Kidney glomerular epithelial cell (primary cell): ENCODE measurements around the gene PLPP4.

Experiments used
- DNase-seq: peaks from one replicate; lab custom pipeline; 2025; lab: John Stamatoyannopoulos, UW

The PLPP4 gene

GRCh38 chr10:120456626-120457430, at the start of gene PLPP4:
Gene PLPP4, plus strand, starts transcription at chr10:120457227. Its CDS starts 79 bp downstream, at chr10:120457306.
- DNase-seq, result peak; percentile 46

GRCh38 chr10:120409816-120410215, 47.2 kb upstream of the PLPP4 start:
- no peak for DNase-seq

GRCh38 chr10:120414946-120415345, 42.1 kb upstream of the PLPP4 start:
- peak; percentile 72 for DNase-seq

GRCh38 chr10:120415709-120416330, 41.2 kb upstream of the PLPP4 start:
- DNase-seq, result peak; percentile 96

GRCh38 chr10:120420421-120420820, 36.6 kb upstream of the PLPP4 start:
- DNase-seq, result no peak

- no peak for DNase-seq
Observed at GRCh38 chr10:120421250-120421649, 35.8 kb upstream of the PLPP4 start.

- peak; percentile 45 for DNase-seq
Observed at GRCh38 chr10:120422457-120422856, 34.6 kb upstream of the PLPP4 start.

GRCh38 chr10:120423431-120424197, 33.4 kb upstream of the PLPP4 start:
- DNase-seq, result peak; percentile 62

- DNase-seq, result no peak
Observed at GRCh38 chr10:120424198-120424464, 32.9 kb upstream of the PLPP4 start.

GRCh38 chr10:120426306-120426705, 30.7 kb upstream of the PLPP4 start:
- DNase-seq, result no peak

GRCh38 chr10:120428754-120429153, 28.3 kb upstream of the PLPP4 start:
- DNase-seq, result no peak

GRCh38 chr10:120429395-120429794, 27.6 kb upstream of the PLPP4 start:
- no peak for DNase-seq

- no peak for DNase-seq
Observed at GRCh38 chr10:120431251-120431651, 25.8 kb upstream of the PLPP4 start.

GRCh38 chr10:120432209-120432608, 24.8 kb upstream of the PLPP4 start:
- no peak for DNase-seq

GRCh38 chr10:120433141-120433540, 23.9 kb upstream of the PLPP4 start:
- DNase-seq, result no peak

- DNase-seq, result no peak
Observed at GRCh38 chr10:120436439-120437112, 20.5 kb upstream of the PLPP4 start.

GRCh38 chr10:120437541-120437940, 19.5 kb upstream of the PLPP4 start:
- no peak for DNase-seq

- DNase-seq, result no peak
Observed at GRCh38 chr10:120451968-120452367, 5.1 kb upstream of the PLPP4 start.

GRCh38 chr10:120453319-120453718, 3.7 kb upstream of the PLPP4 start:
- no peak for DNase-seq

- no peak for DNase-seq
Observed at GRCh38 chr10:120453886-120454285, 3.1 kb upstream of the PLPP4 start.

GRCh38 chr10:120455004-120455403, 2.0 kb upstream of the PLPP4 start:
- no peak for DNase-seq

GRCh38 chr10:120455606-120456005, 1.4 kb upstream of the PLPP4 start:
- DNase-seq, result no peak
